Duodenal mucosa (tissue), 2 donors: ENCODE measurements around the gene MYO1H.

Experiments used
- H3K27ac ChIP-seq: one replicate; pipeline ENCODE4 v1.7.0; 2013; ENCODE audit warnings: low read depth, low read length
- H3K27me3 ChIP-seq, 2 donors: one replicate each; pipeline ENCODE4 v1.7.0; 2013; ENCODE audit warnings: low read length in 2 of 2, control low read depth in 1 of 2; ENCODE audit not compliant: insufficient read depth in 2 of 2, control insufficient read depth in 1 of 2
- H3K36me3 ChIP-seq, 2 donors: one replicate each; pipeline ENCODE4 v1.7.0; 2013; ENCODE audit warnings: low read length in 2 of 2, control low read depth in 1 of 2; ENCODE audit not compliant: insufficient read depth in 2 of 2, control insufficient read depth in 1 of 2
- H3K4me1 ChIP-seq, 2 donors: one replicate each; pipeline ENCODE4 v1.7.0; 2013; ENCODE audit warnings: low read length in 2 of 2, control low read depth in 1 of 2; ENCODE audit not compliant: insufficient read depth in 2 of 2, control insufficient read depth in 1 of 2
- H3K4me3 ChIP-seq, 2 donors: one replicate each; pipeline ENCODE4 v1.7.0; 2013; ENCODE audit warnings: low read length in 2 of 2, low read depth in 1 of 2
- H3K9ac ChIP-seq, 2 donors: one replicate each; pipeline ENCODE4 v1.7.0; 2013; ENCODE audit warnings: low read length in 2 of 2, low read depth in 1 of 2
- H3K9me3 ChIP-seq, 2 donors: one replicate each; pipeline ENCODE4 v1.7.0; 2013; ENCODE audit warnings: low read length in 2 of 2, control low read depth in 1 of 2; ENCODE audit not compliant: control insufficient read depth in 1 of 2

Gene MYO1H

GRCh38 chr12:109378569-109378968, 30.9 kb downstream of the MYO1H start:
- Histone ChIP-seq H3K27ac (no peak overlapping the region), H3K27me3 (peaks cover 0 to 7% of the 10 kb centered on the region in 2 donors), H3K9me3 (no peaks in the 10 kb centered on the region), H3K4me3 (no peak overlapping the region), H3K9ac (no peak overlapping the region), H3K36me3 (no peaks in the 10 kb centered on the region), H3K4me1 (no peaks in the 10 kb centered on the region)

- no peaks in the 10 kb centered on the region for H3K9me3 ChIP-seq
- H3K4me3 ChIP-seq = no peak overlapping the region
- H3K9ac ChIP-seq = no peak overlapping the region
- no peaks in the 10 kb centered on the region for H3K36me3 ChIP-seq
- H3K27ac ChIP-seq = no peak overlapping the region
- H3K27me3 ChIP-seq = peaks cover 0 to 8% of the 10 kb centered on the region in 2 donors
- no peaks in the 10 kb centered on the region for H3K4me1 ChIP-seq
Measured at GRCh38 chr12:109382031-109382430, 34.3 kb downstream of the MYO1H start.

GRCh38 chr12:109383240-109383639, 35.5 kb downstream of the MYO1H start:
- H3K9me3 ChIP-seq = peaks cover 0 to 4% of the 10 kb centered on the region in 2 donors
- H3K9ac ChIP-seq = no peak overlapping the region
- H3K4me1 ChIP-seq = no peaks in the 10 kb centered on the region
- H3K4me3 ChIP-seq = no peak overlapping the region
- H3K27me3 ChIP-seq = peaks cover 0 to 8% of the 10 kb centered on the region in 2 donors
- no peaks in the 10 kb centered on the region for H3K36me3 ChIP-seq
- H3K27ac ChIP-seq = no peak overlapping the region

GRCh38 chr12:109385339-109386058, 37.8 kb downstream of the MYO1H start:
- no peak overlapping the region for H3K27ac ChIP-seq
- no peak overlapping the region for H3K9ac ChIP-seq

GRCh38 chr12:109386059-109386433, 38.3 kb downstream of the MYO1H start:
- Histone ChIP-seq H3K9ac (no peak overlapping the region), H3K36me3 (no peaks in the 10 kb centered on the region), H3K27ac (no peak overlapping the region), H3K4me1 (no peaks in the 10 kb centered on the region), H3K9me3 (peaks cover 0 to 4% of the 10 kb centered on the region in 2 donors), H3K27me3 (peaks cover 0 to 8% of the 10 kb centered on the region in 2 donors), H3K4me3 (no peak overlapping the region)

More at GRCh38 chr12:109385339-109386058, 37.8 kb downstream of the MYO1H start:
- H3K27me3 ChIP-seq = peaks cover 0 to 8% of the 10 kb centered on the region in 2 donors
- H3K36me3 ChIP-seq = no peaks in the 10 kb centered on the region
- H3K4me3 ChIP-seq = no peak overlapping the region
- peaks cover 0 to 4% of the 10 kb centered on the region in 2 donors for H3K9me3 ChIP-seq
- H3K4me1 ChIP-seq = no peaks in the 10 kb centered on the region

GRCh38 chr12:109387425-109388166, 39.9 kb downstream of the MYO1H start:
- no peak overlapping the region for H3K4me3 ChIP-seq
- no peak overlapping the region for H3K27ac ChIP-seq
- H3K9ac ChIP-seq = no peak overlapping the region
- no peaks in the 10 kb centered on the region for H3K4me1 ChIP-seq
- H3K36me3 ChIP-seq = no peaks in the 10 kb centered on the region
- H3K27me3 ChIP-seq = peaks cover 0 to 8% of the 10 kb centered on the region in 2 donors
- H3K9me3 ChIP-seq = peaks cover 0 to 4% of the 10 kb centered on the region in 2 donors

- no peak overlapping the region for H3K9ac ChIP-seq
- peaks cover 0 to 7% of the 10 kb centered on the region in 2 donors for H3K27me3 ChIP-seq
- H3K4me3 ChIP-seq = no peak overlapping the region
- H3K4me1 ChIP-seq = no peaks in the 10 kb centered on the region
- H3K9me3 ChIP-seq = peaks cover 0 to 4% of the 10 kb centered on the region in 2 donors
- H3K36me3 ChIP-seq = no peaks in the 10 kb centered on the region
- H3K27ac ChIP-seq = no peak overlapping the region
Measured at GRCh38 chr12:109388167-109388563, 40.5 kb downstream of the MYO1H start.

- H3K9me3 ChIP-seq = peaks cover 0 to 4% of the 10 kb centered on the region in 2 donors
- H3K4me3 ChIP-seq = no peak overlapping the region
- no peaks in the 10 kb centered on the region for H3K27me3 ChIP-seq
- H3K9ac ChIP-seq = no peak overlapping the region
- no peaks in the 10 kb centered on the region for H3K4me1 ChIP-seq
- H3K27ac ChIP-seq = no peak overlapping the region
- H3K36me3 ChIP-seq = no peaks in the 10 kb centered on the region
Measured at GRCh38 chr12:109389146-109389545, 41.4 kb downstream of the MYO1H start.

- Histone ChIP-seq H3K4me1 (no peaks in the 10 kb centered on the region), H3K36me3 (no peaks in the 10 kb centered on the region), H3K27ac (no peak overlapping the region), H3K9me3 (no peaks in the 10 kb centered on the region), H3K9ac (no peak overlapping the region), H3K27me3 (no peaks in the 10 kb centered on the region), H3K4me3 (no peak overlapping the region)
Measured at GRCh38 chr12:109393437-109394345, 46.0 kb downstream of the MYO1H start.
